ENCODE data around the gene PRSS21. TPM values are rescaled to one million over a fixed set of nuclear protein-coding genes. Genes with fewer than 3 reads are reported as not detected.

PRSS21 gene
- total RNA-seq, 2 experiments from 2014 or later: 5.2 to 6.0 TPM

DNA sequence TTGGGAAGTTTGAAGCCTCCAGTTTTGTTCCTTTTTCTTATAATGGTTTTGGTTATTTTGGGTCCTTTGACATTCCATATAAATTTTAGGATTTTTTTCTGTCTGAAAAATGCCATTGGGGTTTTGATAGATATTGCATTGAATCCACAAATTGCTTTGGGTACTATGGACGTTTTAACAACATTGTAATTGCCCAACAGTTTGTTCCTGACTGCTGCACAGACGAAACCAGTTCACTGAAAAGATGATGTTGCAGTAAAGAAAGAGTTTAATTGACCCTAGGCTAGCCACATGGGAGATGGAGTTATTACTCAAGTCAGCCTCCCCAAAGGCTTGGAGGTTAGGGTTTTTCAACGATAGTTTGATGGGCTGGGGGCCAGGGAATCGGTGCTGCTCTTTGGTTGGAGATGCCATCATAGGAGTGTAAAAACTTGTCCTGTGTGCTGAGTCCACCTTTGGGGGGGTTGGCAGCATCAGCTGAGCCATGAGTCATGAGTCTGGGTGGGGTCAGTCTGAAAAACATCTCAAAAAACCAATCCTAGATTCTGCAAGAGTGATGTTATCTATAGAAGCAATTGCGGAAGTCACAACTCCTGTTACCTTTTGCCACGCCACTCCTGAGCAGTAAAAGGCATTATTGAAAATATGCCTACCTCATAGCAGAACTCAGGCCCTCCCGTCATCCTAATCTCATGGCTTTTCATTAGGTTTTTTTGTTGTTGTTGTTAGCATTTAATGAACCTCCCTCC, 21.5 kb upstream of the PRSS21 start:
- no peaks in the 10 kb centered on the region for H3K9me3 Mint-ChIP-seq (ENCODE audit: insufficient read depth)
- no peak for ATAC-seq
- H3K4me3 Mint-ChIP-seq: no peak overlapping the region
- H3K4me1 Mint-ChIP-seq (ENCODE audit: low read depth): no peaks in the 10 kb centered on the region
- H3K27me3 Mint-ChIP-seq (ENCODE audit: low read depth): peaks cover 10% of the 10 kb centered on the region
- H3K27ac Mint-ChIP-seq: no peak overlapping the region
- CTCF ChIA-PET: no interaction called here
- POLR2A ChIA-PET: no interaction called here
- DNase-seq: no peak
- no peaks in the 10 kb centered on the region for H3K36me3 Mint-ChIP-seq (ENCODE audit: low read depth)

DNA sequence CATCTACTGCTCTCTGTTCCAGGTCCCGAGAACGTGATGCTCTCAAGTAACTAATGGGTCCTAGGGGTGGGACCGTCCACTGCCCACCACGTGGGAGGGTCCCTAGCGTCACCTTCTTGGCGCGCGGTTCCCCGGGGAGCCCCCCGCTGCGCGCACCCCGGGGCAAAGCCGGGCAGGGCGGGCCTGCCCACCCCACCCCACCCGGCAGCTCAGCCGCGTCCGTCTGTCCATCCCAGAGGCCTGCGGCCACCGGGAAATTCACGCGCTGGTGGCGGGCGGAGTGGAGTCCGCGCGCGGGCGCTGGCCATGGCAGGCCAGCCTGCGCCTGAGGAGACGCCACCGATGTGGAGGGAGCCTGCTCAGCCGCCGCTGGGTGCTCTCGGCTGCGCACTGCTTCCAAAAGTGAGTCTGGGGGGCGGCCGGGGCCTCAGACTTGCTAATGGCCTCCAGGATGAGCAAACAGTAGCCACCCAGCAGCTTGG, 18.3 kb upstream of the PRSS21 start:
- DNase-seq (no peak), ATAC-seq (no peak)
- peaks cover 7% of the 10 kb centered on the region for H3K27me3 Mint-ChIP-seq (ENCODE audit: low read depth)
- no peak overlapping the region for H3K27ac Mint-ChIP-seq
- no peaks in the 10 kb centered on the region for H3K36me3 Mint-ChIP-seq (ENCODE audit: low read depth)
- POLR2A ChIA-PET: no interaction called here
- H3K9me3 Mint-ChIP-seq (ENCODE audit: insufficient read depth): no peaks in the 10 kb centered on the region
- H3K4me1 Mint-ChIP-seq (ENCODE audit: low read depth): no peaks in the 10 kb centered on the region
- H3K4me3 Mint-ChIP-seq: no peak overlapping the region
- CTCF ChIA-PET: interaction anchor here (1.0 to 1.2 kb wide), 2 partner anchors 69 to 128 kb away, joined by 3 to 4 read pairs; no protein-coding TSS in a partner anchor

DNA sequence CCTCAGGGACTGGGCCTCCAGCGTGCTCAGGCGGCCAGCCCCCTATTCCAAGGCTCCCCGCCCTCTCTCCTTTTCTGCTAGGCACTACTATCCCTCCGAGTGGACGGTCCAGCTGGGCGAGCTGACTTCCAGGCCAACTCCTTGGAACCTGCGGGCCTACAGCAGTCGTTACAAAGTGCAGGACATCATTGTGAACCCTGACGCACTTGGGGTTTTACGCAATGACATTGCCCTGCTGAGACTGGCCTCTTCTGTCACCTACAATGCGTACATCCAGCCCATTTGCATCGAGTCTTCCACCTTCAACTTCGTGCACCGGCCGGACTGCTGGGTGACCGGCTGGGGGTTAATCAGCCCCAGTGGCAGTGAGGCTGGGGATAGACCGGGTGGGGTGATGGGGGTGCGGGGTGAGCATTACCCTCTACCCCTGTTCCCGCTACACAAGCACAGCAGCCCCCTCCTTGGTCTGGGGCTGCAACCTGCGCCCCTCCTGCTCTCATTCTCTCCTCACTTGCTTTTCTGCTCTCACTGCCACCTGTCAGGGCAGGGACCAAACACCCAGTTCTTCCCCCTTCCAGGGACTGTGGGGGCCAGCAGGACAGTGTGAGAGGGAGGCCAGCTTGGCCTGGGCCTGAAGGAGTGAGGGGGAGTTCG, 17.7 kb upstream of the PRSS21 start:
- ChIA-PET CTCF (interaction anchor here (1.0 kb wide), 1 partner anchor 69 kb away, joined by 3 read pairs; no protein-coding TSS in a partner anchor), POLR2A (no interaction called here)
- Mint-ChIP-seq H3K9me3 (ENCODE audit: insufficient read depth) (no peaks in the 10 kb centered on the region), H3K36me3 (ENCODE audit: low read depth) (no peaks in the 10 kb centered on the region), H3K27me3 (ENCODE audit: low read depth) (peaks cover 9% of the 10 kb centered on the region), H3K4me1 (ENCODE audit: low read depth) (no peaks in the 10 kb centered on the region), H3K27ac (no peak overlapping the region), H3K4me3 (no peak overlapping the region)
- ATAC-seq (no peak), DNase-seq (no peak)

DNA sequence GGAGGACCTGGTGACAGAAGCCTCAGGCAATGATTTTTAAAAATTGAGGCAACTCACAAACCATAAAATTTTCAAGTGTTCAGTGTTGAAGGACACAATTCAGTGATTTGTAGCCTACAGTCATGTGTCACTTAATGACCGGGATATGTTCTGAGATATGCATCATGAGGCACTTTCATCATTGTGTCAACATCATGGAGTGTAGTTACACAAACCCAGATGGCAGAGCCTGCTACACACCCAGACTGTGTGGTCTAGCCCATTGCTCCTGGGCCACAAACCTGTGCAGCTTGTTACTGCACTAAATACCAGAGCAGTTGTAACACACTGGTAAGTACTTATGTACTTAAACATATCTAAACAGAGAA, 17.2 kb upstream of the PRSS21 start:
- H3K9me3 Mint-ChIP-seq (ENCODE audit: insufficient read depth): no peaks in the 10 kb centered on the region
- no peak for DNase-seq
- H3K27me3 Mint-ChIP-seq (ENCODE audit: low read depth): peaks cover 9% of the 10 kb centered on the region
- H3K4me1 Mint-ChIP-seq (ENCODE audit: low read depth): no peaks in the 10 kb centered on the region
- ChIA-PET POLR2A (no interaction called here), CTCF (interaction anchor here (1.2 kb wide), 2 partner anchors 10 to 68 kb away, joined by 6 to 7 read pairs; no protein-coding TSS in a partner anchor)
- no peak overlapping the region for H3K4me3 Mint-ChIP-seq
- no peaks in the 10 kb centered on the region for H3K36me3 Mint-ChIP-seq (ENCODE audit: low read depth)
- no peak for ATAC-seq
- H3K27ac Mint-ChIP-seq: no peak overlapping the region

DNA sequence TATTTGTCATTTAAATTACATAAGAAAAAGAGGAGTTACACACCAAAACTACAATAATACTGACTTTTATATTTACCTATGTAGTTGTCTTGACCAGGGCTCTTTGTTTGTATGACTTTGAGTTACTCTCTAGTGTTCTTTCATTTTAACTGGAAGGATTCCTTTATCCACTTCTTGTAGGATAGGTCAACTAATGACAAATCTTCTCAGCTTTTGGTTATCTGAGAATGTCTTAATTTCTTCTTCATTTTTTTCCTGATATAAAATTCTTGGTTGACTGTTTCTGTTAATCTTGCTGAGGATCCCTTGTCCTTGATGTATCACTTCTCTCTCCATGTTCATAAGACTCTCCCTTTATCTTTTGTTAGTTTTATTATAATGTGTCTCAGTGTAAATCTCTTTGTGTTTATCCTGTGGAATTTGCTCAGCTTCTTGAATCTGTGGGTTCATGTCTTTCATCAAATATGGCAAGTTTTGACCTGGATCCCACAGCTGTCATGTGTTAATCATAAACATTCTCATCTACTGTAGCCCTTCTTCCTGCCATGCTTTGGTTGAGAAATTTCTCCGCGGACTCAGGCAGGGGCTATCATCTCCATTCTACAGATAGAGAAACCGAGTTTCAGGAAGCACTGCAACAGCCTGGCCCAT, 13.4 kb upstream of the PRSS21 start:
- peaks cover 11% of the 10 kb centered on the region for H3K27me3 Mint-ChIP-seq (ENCODE audit: low read depth)
- CTCF ChIA-PET: interaction anchor here (1.0 to 1.3 kb wide), 2 partner anchors 36 to 65 kb away, joined by 3 read pairs; no protein-coding TSS in a partner anchor
- POLR2A ChIA-PET: no interaction called here
- H3K4me3 Mint-ChIP-seq: no peak overlapping the region
- no peaks in the 10 kb centered on the region for H3K36me3 Mint-ChIP-seq (ENCODE audit: low read depth)
- H3K27ac Mint-ChIP-seq: no peak overlapping the region
- no peak for ATAC-seq
- H3K9me3 Mint-ChIP-seq (ENCODE audit: insufficient read depth): no peaks in the 10 kb centered on the region
- H3K4me1 Mint-ChIP-seq (ENCODE audit: low read depth): no peaks in the 10 kb centered on the region
- DNase-seq: no peak

DNA sequence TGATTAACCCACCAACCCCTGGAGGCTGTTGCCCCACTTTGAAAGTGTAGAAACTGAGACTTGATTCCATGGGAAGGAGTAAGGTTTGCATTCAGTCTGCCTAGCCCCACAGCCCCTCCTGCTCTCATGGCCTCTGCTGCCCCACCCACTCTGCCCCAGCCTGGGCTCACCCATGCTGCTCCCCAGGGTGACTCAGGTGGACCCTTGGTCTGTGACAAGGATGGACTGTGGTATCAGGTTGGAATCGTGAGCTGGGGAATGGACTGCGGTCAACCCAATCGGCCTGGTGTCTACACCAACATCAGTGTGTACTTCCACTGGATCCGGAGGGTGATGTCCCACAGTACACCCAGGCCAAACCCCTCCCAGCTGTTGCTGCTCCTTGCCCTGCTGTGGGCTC, 12.3 kb upstream of the PRSS21 start:
- ATAC-seq: no peak
- H3K4me1 Mint-ChIP-seq (ENCODE audit: low read depth): no peaks in the 10 kb centered on the region
- no peak overlapping the region for H3K4me3 Mint-ChIP-seq
- H3K36me3 Mint-ChIP-seq (ENCODE audit: low read depth): no peaks in the 10 kb centered on the region
- DNase-seq: no peak
- H3K27ac Mint-ChIP-seq: no peak overlapping the region
- POLR2A ChIA-PET: no interaction called here
- H3K27me3 Mint-ChIP-seq (ENCODE audit: low read depth): peaks cover 14% of the 10 kb centered on the region
- CTCF ChIA-PET: no interaction called here
- no peaks in the 10 kb centered on the region for H3K9me3 Mint-ChIP-seq (ENCODE audit: insufficient read depth)

DNA sequence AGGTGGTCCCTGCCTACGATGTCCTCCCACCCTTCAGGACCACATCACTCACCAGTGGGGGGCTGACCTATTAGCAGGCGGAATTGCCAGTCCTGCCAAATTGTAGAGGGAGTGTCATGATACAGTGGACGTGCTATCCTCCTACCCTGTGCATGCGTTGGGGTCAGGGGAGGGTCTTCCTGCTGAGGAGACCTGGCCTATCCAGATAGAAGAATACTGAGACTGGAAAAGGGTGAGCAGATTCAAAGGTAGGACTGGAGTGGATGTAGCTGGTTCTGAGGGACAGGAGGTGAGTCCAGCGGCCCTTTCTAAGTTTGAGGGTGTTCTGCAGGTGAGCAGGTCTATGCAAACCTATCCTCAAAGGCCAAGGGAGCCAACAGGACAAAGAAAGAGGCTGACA, 10.8 kb upstream of the PRSS21 start:
- POLR2A ChIA-PET: no interaction called here
- Mint-ChIP-seq H3K9me3 (ENCODE audit: insufficient read depth) (no peaks in the 10 kb centered on the region), H3K4me3 (no peak overlapping the region), H3K4me1 (ENCODE audit: low read depth) (no peaks in the 10 kb centered on the region), H3K27ac (no peak overlapping the region), H3K27me3 (ENCODE audit: low read depth) (peaks cover 17% of the 10 kb centered on the region), H3K36me3 (ENCODE audit: low read depth) (no peaks in the 10 kb centered on the region)
- CTCF ChIA-PET: no interaction called here
- ATAC-seq (no peak), DNase-seq (no peak)

DNA sequence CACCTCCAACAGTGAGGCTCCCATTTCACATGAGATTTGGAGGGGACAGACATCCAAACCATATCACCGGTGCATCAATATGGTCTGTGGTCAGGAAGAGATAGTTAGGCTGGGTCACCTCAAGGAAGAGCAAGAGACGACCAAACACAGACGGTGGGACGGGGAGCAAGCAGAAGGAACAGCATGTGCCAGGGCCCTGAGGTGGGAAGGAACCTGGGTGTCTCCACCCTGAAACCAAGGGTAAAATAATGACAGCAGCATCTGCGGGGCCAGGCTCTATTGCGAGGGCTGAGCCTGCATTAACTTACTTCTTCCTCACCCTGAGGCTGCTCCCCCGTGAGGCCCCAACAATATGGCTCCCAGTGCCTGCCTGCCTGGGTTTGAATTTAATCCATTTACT, 8.9 kb upstream of the PRSS21 start:
- peaks cover 3% of the 10 kb centered on the region for H3K4me1 Mint-ChIP-seq (ENCODE audit: low read depth)
- H3K36me3 Mint-ChIP-seq (ENCODE audit: low read depth): no peaks in the 10 kb centered on the region
- peaks cover 17% of the 10 kb centered on the region for H3K27me3 Mint-ChIP-seq (ENCODE audit: low read depth)
- ChIA-PET CTCF (no interaction called here), POLR2A (no interaction called here)
- ATAC-seq (no peak), DNase-seq (no peak)
- H3K4me3 Mint-ChIP-seq: no peak overlapping the region
- H3K27ac Mint-ChIP-seq: no peak overlapping the region
- no peaks in the 10 kb centered on the region for H3K9me3 Mint-ChIP-seq (ENCODE audit: insufficient read depth)

DNA sequence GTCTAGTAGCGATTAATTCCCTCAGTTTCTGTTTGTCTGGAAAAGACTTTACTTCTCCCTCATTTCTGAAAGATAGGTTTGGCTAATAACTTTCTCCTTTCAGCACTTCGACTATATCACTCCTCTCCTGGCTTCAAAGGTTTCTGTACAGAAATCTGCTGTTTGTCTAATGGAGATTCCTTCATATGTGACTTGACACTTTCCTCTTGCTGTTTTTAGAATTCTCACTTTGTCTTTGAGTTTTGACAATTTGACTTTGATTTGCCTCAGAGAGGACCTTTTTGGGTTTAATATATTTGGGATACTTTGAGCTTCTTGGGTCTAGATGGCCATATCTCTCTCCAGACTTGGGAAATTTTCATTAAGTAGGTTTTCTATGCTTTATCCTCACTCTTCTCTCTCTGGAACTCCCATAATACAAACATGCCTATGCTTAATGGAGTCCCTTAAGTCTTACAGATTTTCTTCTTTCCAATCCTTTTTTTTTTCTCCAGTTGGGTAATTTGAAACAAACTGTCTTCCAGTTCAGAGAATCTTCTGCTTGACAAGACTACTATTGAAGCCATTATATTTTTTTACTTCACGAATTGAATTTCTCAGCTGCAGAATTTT, 7.8 kb upstream of the PRSS21 start:
- H3K4me3 Mint-ChIP-seq: no peak overlapping the region
- H3K27ac Mint-ChIP-seq: no peak overlapping the region
- ATAC-seq (no peak), DNase-seq (no peak)
- POLR2A ChIA-PET: no interaction called here
- peaks cover 15% of the 10 kb centered on the region for H3K27me3 Mint-ChIP-seq (ENCODE audit: low read depth)
- CTCF ChIA-PET: no interaction called here
- H3K9me3 Mint-ChIP-seq (ENCODE audit: insufficient read depth): no peaks in the 10 kb centered on the region
- H3K4me1 Mint-ChIP-seq (ENCODE audit: low read depth): peaks cover 3% of the 10 kb centered on the region
- H3K36me3 Mint-ChIP-seq (ENCODE audit: low read depth): no peaks in the 10 kb centered on the region

DNA sequence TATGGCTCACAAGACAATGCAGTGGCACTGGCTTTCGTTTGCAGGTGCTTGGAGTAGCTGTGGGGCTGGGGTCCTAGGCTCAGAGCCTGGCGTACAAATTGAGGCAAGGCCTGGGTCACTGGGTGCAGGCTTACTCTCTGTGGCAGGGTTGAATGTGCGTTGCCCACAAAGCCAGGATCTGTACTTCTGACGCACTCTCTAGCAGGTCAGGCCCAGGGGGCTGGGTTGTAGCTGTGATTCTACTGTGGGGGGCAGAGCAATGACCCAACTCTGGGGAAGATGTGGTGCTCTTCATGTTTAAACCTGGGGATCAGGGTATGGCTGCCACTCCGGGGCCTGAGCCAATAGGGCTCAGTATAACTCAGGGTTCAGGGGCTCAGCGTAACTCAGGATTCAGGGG, 6.4 kb upstream of the PRSS21 start:
- Mint-ChIP-seq H3K4me3 (no peak overlapping the region), H3K27ac (no peak overlapping the region), H3K36me3 (ENCODE audit: low read depth) (no peaks in the 10 kb centered on the region), H3K9me3 (ENCODE audit: insufficient read depth) (no peaks in the 10 kb centered on the region), H3K4me1 (ENCODE audit: low read depth) (peaks cover 3% of the 10 kb centered on the region), H3K27me3 (ENCODE audit: low read depth) (peaks cover 15% of the 10 kb centered on the region)
- no peak for DNase-seq
- POLR2A ChIA-PET: no interaction called here
- ATAC-seq: no peak
- CTCF ChIA-PET: no interaction called here

DNA sequence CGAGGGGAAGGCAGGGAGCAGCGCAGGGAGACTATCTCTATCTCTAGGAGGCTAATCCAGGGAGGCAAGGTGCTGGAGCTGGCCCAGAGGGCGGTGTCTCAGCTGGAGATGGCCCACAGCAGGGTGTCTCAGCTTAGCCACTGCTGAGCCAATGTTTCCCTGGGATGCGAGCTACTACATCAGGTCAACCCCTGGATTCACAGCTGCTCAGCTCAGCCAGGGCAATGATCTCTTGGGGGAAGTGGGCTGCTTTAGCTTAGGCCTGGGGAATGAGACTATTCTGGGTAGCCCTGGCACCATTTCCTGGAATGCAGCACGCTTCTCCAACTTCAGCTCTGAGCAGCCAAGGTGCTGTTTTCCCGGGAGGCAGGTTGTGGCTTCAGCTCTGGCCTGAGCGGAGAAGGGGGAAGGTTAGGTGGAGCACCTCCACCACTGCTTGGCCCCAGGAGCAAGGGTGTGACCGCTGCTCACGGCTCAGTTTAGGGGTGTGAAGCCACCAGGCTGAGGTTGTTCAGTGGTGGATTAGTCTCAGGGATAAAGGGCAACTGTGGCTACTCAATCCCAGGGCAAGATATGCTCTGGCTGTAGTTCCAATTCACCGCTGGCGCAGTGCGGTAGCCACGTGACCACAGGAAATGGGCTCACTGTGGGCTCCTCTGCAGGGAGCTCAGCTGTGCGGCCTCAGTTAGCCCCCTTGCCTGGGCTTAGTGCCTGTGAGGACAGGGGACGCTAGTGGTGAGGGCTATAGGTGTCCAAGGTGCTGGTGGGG, 5.2 kb upstream of the PRSS21 start:
- Mint-ChIP-seq H3K9me3 (ENCODE audit: insufficient read depth) (no peaks in the 10 kb centered on the region), H3K4me1 (ENCODE audit: low read depth) (peaks cover 3% of the 10 kb centered on the region), H3K27me3 (ENCODE audit: low read depth) (peaks cover 15% of the 10 kb centered on the region), H3K27ac (no peak overlapping the region), H3K36me3 (ENCODE audit: low read depth) (no peaks in the 10 kb centered on the region), H3K4me3 (no peak overlapping the region)
- CTCF ChIA-PET: interaction anchor here (0.8 to 1.2 kb wide), 2 partner anchors 27 to 115 kb away, joined by 3 read pairs; no protein-coding TSS in a partner anchor
- POLR2A ChIA-PET: no interaction called here
- no peak for DNase-seq
- ATAC-seq: no peak
